ENCODE measurements around the gene TMSB4X.

TMSB4X gene

GRCh38 chrX:12977761-12978204 lies 2.9 kb downstream of the TMSB4X start:
- Histone ChIP-seq H3K9ac (ENCODE audit: low read length) (peak overlapping the region; percentile 100), H2AFZ (ENCODE audit: low read length) (no peak overlapping the region), H3K27ac (ENCODE audit: low read depth, low read length, poor library complexity, severe bottlenecking) (peak overlapping the region; percentile 97)

GRCh38 chrX:12978205-12979025 lies 3.5 kb downstream of the TMSB4X start:
- Histone ChIP-seq H3K4me2 (ENCODE audit: low read length) (peak overlapping the region; percentile 81), H3K36me3 (ENCODE audit: insufficient read depth, low read length) (peaks cover 27% of the 10 kb centered on the region), H4K20me1 (ENCODE audit: insufficient read depth, low read length) (no peaks in the 10 kb centered on the region), H3K4me1 (ENCODE audit: insufficient read depth, low read length, severe bottlenecking) (peaks cover 51% of the 10 kb centered on the region), H3K27me3 (ENCODE audit: insufficient read depth, low read length) (no peaks in the 10 kb centered on the region), H2AFZ (ENCODE audit: low read length) (no peak overlapping the region), H3K4me3 (ENCODE audit: low read depth, low read length, poor library complexity, severe bottlenecking) (peak overlapping the region; percentile 100), H3K9me3 (ENCODE audit: low read length) (no peaks in the 10 kb centered on the region), H3K79me2 (ENCODE audit: insufficient read depth, low read length) (peaks cover 27% of the 10 kb centered on the region), H3K9ac (ENCODE audit: low read length) (peak overlapping the region; percentile 100), H3K9me2 (ENCODE audit: low read depth, low read length) (no peaks in the 10 kb centered on the region), H3K27ac (ENCODE audit: low read depth, low read length, poor library complexity, severe bottlenecking) (peak overlapping the region; percentile 97), H3F3A (ENCODE audit: insufficient read depth, low read length) (peaks cover 25% of the 10 kb centered on the region)
- TF ChIP-seq EZH2 (IDR thresholded peaks at IDR 0.05; ENCODE audit: borderline replicate concordance, low read length): no peak
- no peak for TF ChIP-seq CTCF (IDR thresholded peaks at IDR 0.05; ENCODE audit: low read length)

More at GRCh38 chrX:12977761-12978204, 2.9 kb downstream of the TMSB4X start:
- H3K27me3 ChIP-seq (ENCODE audit: insufficient read depth, low read length): no peaks in the 10 kb centered on the region
- H3K36me3 ChIP-seq (ENCODE audit: insufficient read depth, low read length): peaks cover 27% of the 10 kb centered on the region
- peaks cover 25% of the 10 kb centered on the region for H3F3A ChIP-seq (ENCODE audit: insufficient read depth, low read length)
- TF ChIP-seq CTCF (IDR thresholded peaks at IDR 0.05; ENCODE audit: low read length): no peak
- TF ChIP-seq EZH2 (IDR thresholded peaks at IDR 0.05; ENCODE audit: borderline replicate concordance, low read length): no peak
- peaks cover 56% of the 10 kb centered on the region for H3K4me1 ChIP-seq (ENCODE audit: insufficient read depth, low read length, severe bottlenecking)
- peaks cover 27% of the 10 kb centered on the region for H3K79me2 ChIP-seq (ENCODE audit: insufficient read depth, low read length)
- no peaks in the 10 kb centered on the region for H3K9me2 ChIP-seq (ENCODE audit: low read depth, low read length)
- H4K20me1 ChIP-seq (ENCODE audit: insufficient read depth, low read length): no peaks in the 10 kb centered on the region
- no peaks in the 10 kb centered on the region for H3K9me3 ChIP-seq (ENCODE audit: low read length)
- H3K4me2 ChIP-seq (ENCODE audit: low read length): peak overlapping the region; percentile 81
- peak overlapping the region; percentile 100 for H3K4me3 ChIP-seq (ENCODE audit: low read depth, low read length, poor library complexity, severe bottlenecking)

GRCh38 chrX:12979026-12979607 lies 4.2 kb downstream of the TMSB4X start:
- H3K9me2 ChIP-seq (ENCODE audit: low read depth, low read length): no peaks in the 10 kb centered on the region
- no peak overlapping the region for H2AFZ ChIP-seq (ENCODE audit: low read length)
- peaks cover 22% of the 10 kb centered on the region for H3K79me2 ChIP-seq (ENCODE audit: insufficient read depth, low read length)
- H3K9me3 ChIP-seq (ENCODE audit: low read length): no peaks in the 10 kb centered on the region
- no peak for TF ChIP-seq CTCF (IDR thresholded peaks at IDR 0.05; ENCODE audit: low read length)
- no peak for TF ChIP-seq EZH2 (IDR thresholded peaks at IDR 0.05; ENCODE audit: borderline replicate concordance, low read length)
- peak overlapping the region; percentile 23 for H3K4me3 ChIP-seq (ENCODE audit: low read depth, low read length, poor library complexity, severe bottlenecking)
- H3K4me2 ChIP-seq (ENCODE audit: low read length): peak overlapping the region; percentile 81
- H3F3A ChIP-seq (ENCODE audit: insufficient read depth, low read length): peaks cover 21% of the 10 kb centered on the region
- H3K27ac ChIP-seq (ENCODE audit: low read depth, low read length, poor library complexity, severe bottlenecking): peak overlapping the region; percentile 97
- peaks cover 27% of the 10 kb centered on the region for H3K36me3 ChIP-seq (ENCODE audit: insufficient read depth, low read length)
- H3K27me3 ChIP-seq (ENCODE audit: insufficient read depth, low read length): no peaks in the 10 kb centered on the region
- peaks cover 48% of the 10 kb centered on the region for H3K4me1 ChIP-seq (ENCODE audit: insufficient read depth, low read length, severe bottlenecking)
- peak overlapping the region; percentile 100 for H3K9ac ChIP-seq (ENCODE audit: low read length)
- no peaks in the 10 kb centered on the region for H4K20me1 ChIP-seq (ENCODE audit: insufficient read depth, low read length)
